Smooth muscle cell (in vitro differentiated cells): ENCODE data around the gene PJVK. TPM values are rescaled to one million over a fixed set of nuclear protein-coding genes. Genes with fewer than 3 reads are reported as not detected.

Source experiments
- DNase-seq: peaks from one replicate; lab custom pipeline; 2025; ENCODE audit not compliant: unreplicated experiment; lab: John Stamatoyannopoulos, UW
- H2AFZ ChIP-seq: fragments of 200-600 bp; sonication (generic); 2 replicates; pipeline ENCODE4 v1.6.0; 2016; ENCODE audit warnings: antibody characterized with exemption, low read depth, mild to moderate bottlenecking
- H3F3A ChIP-seq: fragments of 200-600 bp; sonication (generic); 2 replicates; pipeline ENCODE4 v1.6.0; 2017; ENCODE audit warnings: antibody characterized with exemption, low read depth
- H3K27ac ChIP-seq: fragments of 200-600 bp; sonication (generic); 2 replicates; pipeline ENCODE4 v1.5.1; 2016; ENCODE audit warnings: low read depth, mild to moderate bottlenecking
- H3K27me3 ChIP-seq: fragments of 200-600 bp; sonication (generic); 2 replicates; pipeline ENCODE4 v1.6.1; 2016; ENCODE audit warnings: low read depth, mild to moderate bottlenecking
- H3K36me3 ChIP-seq: fragments of 200-600 bp; sonication (generic); 2 replicates; pipeline ENCODE4 v1.5.1; 2016; ENCODE audit warnings: low read depth
- H3K4me1 ChIP-seq: fragments of 200-600 bp; sonication (generic); 2 replicates; pipeline ENCODE4 v1.5.1; 2016; ENCODE audit warnings: low read depth
- H3K4me2 ChIP-seq: fragments of 200-600 bp; sonication (generic); 2 replicates; pipeline ENCODE4 v1.6.0; 2016; ENCODE audit warnings: mild to moderate bottlenecking
- H3K4me3 ChIP-seq: fragments of 200-600 bp; sonication (generic); 2 replicates; pipeline ENCODE4 v1.5.1; 2016; ENCODE audit warnings: mild to moderate bottlenecking
- H3K79me2 ChIP-seq: fragments of 200-600 bp; sonication (generic); 2 replicates; pipeline ENCODE4 v1.6.0; 2016; ENCODE audit warnings: low read depth, mild to moderate bottlenecking
- H3K9ac ChIP-seq: fragments of 200-600 bp; sonication (generic); 2 replicates; pipeline ENCODE4 v1.6.0; 2016; ENCODE audit warnings: low read depth
- H3K9me3 ChIP-seq: fragments of 200-600 bp; sonication (generic); replicated peaks from 2 replicates; pipeline ENCODE4 v1.5.1; 2016; ENCODE audit warnings: low read depth
- H4K20me1 ChIP-seq: fragments of 200-600 bp; sonication (generic); 2 replicates; pipeline ENCODE4 v1.6.0; 2016; ENCODE audit warnings: low read depth
- CTCF ChIP-seq: fragments of 200-600 bp; sonication (generic); IDR thresholded peaks from 2 replicates; pipeline ENCODE4 v1.5.1; 2017; ENCODE audit warnings: borderline replicate concordance, mild to moderate bottlenecking, antibody characterized with exemption; ENCODE audit not compliant: insufficient read depth, poor library complexity, severe bottlenecking
- WGBS: methylation state at CpG from one replicate; pipeline ENCODE4 v1.1.7; 2016; ENCODE audit warnings: low lambda C conversion rate; 5-methylcytosine and 5-hydroxymethylcytosine counted together
- polyA plus RNA-seq: library from polyadenylated mRNA; unstranded; fragments of >200 nt; fragmentation: Nextera tagmentation; extraction: Ambion mirVana; gene quantifications from 2 replicates; pipeline ENCODE4 v1.2.1, GENCODE V29; 2016
- total RNA-seq: library from RNA; depleted of rRNA; stranded (reverse); fragments of >200 nt; gene quantifications from 2 replicates; pipeline ENCODE4 v1.2.3, GENCODE V29; 2014

The PJVK gene
- total and polyA plus RNA-seq, 2 experiments from 2014 or later, result 1.9 to 3.3 TPM

DNA sequence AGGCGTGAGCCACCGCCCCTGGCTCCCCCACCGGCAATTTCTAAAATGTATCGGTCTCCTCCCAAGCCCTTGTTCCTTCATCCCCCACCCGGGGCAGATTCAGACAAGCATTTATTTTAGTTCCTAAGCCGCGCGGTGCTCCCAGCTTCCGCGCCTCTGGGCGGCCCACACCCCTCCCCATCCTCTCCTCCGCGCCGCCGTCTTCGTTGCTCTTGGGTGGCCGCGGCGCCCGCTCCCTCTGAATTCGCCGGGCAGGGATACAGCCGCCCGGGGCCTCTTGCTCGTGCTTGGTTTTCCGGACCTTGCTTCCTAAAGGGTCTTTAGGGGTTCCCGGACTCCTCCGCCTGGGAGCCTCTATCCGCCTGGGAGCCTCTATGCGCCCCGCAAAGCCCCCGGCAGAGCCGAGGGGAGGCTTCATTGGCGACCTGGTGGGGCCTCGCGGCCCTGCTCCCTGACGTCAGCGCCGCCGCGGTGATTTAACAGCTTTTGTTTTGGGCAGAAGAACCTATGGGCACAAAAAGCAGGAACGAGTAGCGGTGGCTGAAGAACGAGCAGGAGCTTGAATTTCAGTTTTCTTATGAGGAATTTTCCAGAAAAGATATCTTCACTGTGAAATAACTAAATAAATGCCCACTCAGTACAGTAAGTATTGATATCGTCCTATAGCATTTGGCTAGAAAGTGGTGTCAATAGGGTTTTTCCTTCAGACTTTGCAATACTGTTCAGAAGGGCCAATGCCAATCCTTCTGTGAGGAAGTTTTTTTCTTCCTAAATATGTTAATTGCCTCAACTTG lies 37.5 kb upstream of the PJVK start:
- H2AFZ ChIP-seq, result peak overlapping the region; percentile 93
- under 1% methylated on average over 44 of the region's 45 CpGs for WGBS
- no peaks in the 10 kb centered on the region for H3K4me1 ChIP-seq
- no peaks in the 10 kb centered on the region for H3K27me3 ChIP-seq
- no peaks in the 10 kb centered on the region for H3K9me3 ChIP-seq
- peak; percentile 67 for DNase-seq
- peak overlapping the region; percentile 92 for H3K9ac ChIP-seq
- H3K36me3 ChIP-seq, result no peaks in the 10 kb centered on the region
- H4K20me1 ChIP-seq, result no peaks in the 10 kb centered on the region
- H3F3A ChIP-seq, result no peaks in the 10 kb centered on the region
- no peak for TF ChIP-seq CTCF
- peak overlapping the region; percentile 88 for H3K4me2 ChIP-seq
- peaks cover 10% of the 10 kb centered on the region for H3K79me2 ChIP-seq
- peak overlapping the region; percentile 83 for H3K4me3 ChIP-seq
- H3K27ac ChIP-seq, result peak overlapping the region; percentile 91

DNA sequence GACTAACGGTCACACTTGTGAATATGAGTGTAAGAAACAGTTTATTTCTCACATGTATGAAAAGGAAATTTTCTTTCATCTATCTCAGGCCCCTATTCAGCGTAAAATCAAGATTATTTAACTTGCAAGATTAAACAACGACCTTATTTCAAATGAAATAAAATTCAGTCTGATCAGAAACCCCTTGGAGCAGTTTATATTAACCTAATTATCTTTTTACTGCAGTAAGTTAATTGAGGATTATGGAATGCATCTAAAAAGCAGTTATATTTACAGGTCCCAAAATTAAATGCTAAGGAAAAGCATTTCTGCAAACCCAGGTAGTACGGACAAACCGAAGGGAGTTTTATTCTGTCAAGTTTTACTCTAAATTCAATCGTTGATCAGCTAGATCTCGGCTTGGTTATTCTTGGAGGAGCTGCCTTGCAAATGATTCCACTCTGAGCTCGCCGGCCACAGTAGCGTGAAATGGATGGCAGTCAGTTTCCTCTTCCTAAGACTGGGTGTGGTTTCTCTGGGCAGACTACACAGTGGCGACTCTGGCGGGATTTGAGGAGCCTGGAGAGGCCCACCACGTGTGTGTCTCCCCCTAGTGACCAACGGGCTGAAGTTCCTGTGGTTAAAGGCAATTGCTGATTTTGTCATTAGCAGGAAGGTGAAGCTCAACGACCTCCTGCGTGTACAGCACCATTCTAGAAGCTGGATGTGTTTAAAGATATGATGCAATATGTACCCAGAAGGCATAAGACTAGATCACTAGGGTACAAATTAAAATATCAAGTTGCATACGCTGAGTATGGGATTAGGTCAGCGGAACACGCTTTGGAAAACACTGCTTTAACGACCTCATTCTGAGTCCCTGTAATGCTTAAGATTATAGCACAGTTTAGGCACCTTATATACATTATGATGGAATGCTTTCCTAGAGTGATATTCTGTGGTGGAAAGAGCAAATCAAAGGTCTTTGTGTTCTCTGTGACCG lies 36.6 kb upstream of the PJVK start:
- TF ChIP-seq CTCF, result peak; percentile 87
- peak overlapping the region; percentile 83 for H3K4me3 ChIP-seq
- peak; percentile 47 for DNase-seq
- H3F3A ChIP-seq, result no peaks in the 10 kb centered on the region
- no peaks in the 10 kb centered on the region for H4K20me1 ChIP-seq
- H3K27ac ChIP-seq, result peak overlapping the region; percentile 91
- H3K4me2 ChIP-seq, result peak overlapping the region; percentile 88
- WGBS, result 17% methylated on average over 21 of the region's 21 CpGs
- H3K9ac ChIP-seq, result peak overlapping the region; percentile 92
- no peaks in the 10 kb centered on the region for H3K27me3 ChIP-seq
- H3K36me3 ChIP-seq, result no peaks in the 10 kb centered on the region
- peak overlapping the region; percentile 93 for H2AFZ ChIP-seq
- H3K9me3 ChIP-seq, result no peaks in the 10 kb centered on the region
- H3K79me2 ChIP-seq, result peaks cover 14% of the 10 kb centered on the region
- no peaks in the 10 kb centered on the region for H3K4me1 ChIP-seq

DNA sequence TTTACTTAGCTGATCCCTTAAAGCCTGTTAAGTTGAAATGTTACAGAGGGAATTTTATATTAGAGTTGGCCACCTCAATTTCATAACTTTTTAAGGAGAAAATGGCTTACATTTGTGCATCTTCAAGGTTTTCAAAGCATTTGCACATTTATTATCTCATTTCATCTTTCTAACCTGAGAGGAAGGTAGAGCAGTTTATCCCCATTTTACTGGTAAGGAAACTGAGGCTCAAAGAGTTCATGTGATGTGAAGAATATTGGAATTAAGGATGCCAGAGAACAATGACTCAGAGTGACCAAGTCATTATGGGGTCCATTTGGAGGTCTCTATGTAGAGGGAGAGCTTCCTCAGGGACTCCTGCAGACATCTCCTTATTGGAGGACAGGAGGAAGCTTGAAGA lies 35.2 kb upstream of the PJVK start:
- Histone ChIP-seq H3K4me2 (no peak overlapping the region), H2AFZ (no peak overlapping the region), H3K4me1 (no peaks in the 10 kb centered on the region), H3K9ac (no peak overlapping the region), H3K79me2 (peaks cover 14% of the 10 kb centered on the region), H3K27ac (no peak overlapping the region), H3F3A (no peaks in the 10 kb centered on the region), H3K4me3 (no peak overlapping the region), H3K36me3 (no peaks in the 10 kb centered on the region), H4K20me1 (no peaks in the 10 kb centered on the region), H3K9me3 (no peaks in the 10 kb centered on the region), H3K27me3 (no peaks in the 10 kb centered on the region)
- no peak for DNase-seq
- no peak for TF ChIP-seq CTCF
